HG02798 (cell line): Measurements from ENCODE around the gene OR51D1.

Experiments
- ATAC-seq: cut with Tn5 transposase; IDR thresholded peaks from one replicate; pipeline ENCODE4 v1.9.1; 2021; ENCODE audit warnings: mild to moderate bottlenecking; ENCODE audit not compliant: unreplicated experiment, poor library complexity

The OR51D1 gene, protein sequence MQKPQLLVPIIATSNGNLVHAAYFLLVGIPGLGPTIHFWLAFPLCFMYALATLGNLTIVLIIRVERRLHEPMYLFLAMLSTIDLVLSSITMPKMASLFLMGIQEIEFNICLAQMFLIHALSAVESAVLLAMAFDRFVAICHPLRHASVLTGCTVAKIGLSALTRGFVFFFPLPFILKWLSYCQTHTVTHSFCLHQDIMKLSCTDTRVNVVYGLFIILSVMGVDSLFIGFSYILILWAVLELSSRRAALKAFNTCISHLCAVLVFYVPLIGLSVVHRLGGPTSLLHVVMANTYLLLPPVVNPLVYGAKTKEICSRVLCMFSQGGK

DNA sequence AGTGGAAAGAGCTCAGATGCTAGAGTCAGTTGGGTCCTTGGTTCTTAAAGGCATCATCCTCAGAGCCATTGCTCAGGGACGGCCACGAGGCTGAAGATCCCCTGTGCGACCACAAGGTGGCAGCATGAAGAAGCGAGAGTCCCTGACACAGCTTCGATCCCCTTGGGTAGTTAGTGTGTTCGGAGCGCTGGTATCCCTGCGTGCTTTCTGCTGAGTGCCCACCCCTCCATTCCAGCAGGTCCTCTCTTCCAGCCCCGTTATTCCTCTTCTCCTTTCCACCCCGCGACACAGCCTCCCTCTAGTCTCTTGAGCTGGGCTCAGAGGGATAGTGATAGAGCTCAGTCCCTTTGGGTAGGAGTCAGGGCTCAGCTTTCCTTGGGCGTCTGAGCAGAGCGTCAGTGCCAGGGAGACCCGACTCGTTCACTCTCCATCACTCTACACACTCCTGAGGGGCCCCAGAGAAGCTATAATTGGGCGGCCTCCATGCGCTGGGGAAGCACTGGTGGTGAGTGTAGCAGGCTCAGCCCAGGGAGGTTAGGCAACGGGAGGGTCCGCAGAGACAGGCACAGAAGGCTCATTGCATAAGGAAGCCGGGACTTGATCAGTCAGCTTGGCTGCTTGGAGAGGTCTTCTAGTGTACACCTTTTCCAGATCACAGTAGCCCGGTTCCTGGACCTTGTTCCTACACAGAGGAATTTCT is at the start of gene OR51D1:
Gene OR51D1, plus strand, starts transcription at position 516 of the 700 bp plus-strand sequence. CDS start 2,314 bp downstream, outside the sequence.
- ATAC-seq = peak; percentile 96

DNA sequence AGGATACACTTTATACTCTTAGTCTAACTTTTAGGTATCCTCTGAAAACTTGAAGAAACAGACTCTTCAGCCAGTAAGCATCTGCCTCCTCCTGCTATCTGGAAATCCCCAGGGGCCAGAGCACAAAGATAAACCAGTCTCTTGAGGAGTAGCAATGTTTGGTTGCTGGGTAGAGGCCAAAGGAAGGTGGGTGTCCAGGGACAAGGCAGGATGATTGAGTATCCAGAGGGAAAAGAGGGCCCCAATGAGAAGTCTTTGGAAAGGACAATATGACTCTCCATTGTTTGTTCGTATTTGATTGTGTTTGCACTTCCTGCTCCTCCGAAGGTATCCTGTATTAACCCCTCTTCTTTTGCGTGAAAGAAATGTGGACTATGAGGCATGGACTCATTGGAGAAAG is 48.3 kb upstream of the OR51D1 start:
- ATAC-seq = no peak

DNA sequence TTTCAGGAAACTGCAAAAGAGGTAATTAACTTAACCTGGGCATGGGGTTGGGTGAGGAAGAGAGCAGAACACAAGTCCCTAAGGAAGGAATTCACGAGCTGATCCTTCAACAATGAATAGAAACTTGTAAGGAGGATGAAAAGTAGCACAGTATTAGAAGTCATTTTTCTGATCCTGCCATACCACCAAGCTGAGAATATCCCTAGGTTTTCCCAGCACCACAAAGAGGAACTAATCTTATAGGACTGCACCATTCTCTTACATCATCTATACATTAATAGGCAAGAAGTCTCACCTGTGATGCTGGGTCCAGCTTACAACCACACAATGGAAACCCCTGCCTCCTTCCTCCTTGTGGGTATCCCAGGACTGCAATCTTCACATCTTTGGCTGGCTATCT is 43.5 kb upstream of the OR51D1 start, which contains the start of gene OR52I1:
Gene OR52I1, plus strand, starts transcription at position 301 of the 400 bp plus-strand sequence. Its CDS starts 0 bp downstream, at position 301.
- ATAC-seq = no peak

DNA sequence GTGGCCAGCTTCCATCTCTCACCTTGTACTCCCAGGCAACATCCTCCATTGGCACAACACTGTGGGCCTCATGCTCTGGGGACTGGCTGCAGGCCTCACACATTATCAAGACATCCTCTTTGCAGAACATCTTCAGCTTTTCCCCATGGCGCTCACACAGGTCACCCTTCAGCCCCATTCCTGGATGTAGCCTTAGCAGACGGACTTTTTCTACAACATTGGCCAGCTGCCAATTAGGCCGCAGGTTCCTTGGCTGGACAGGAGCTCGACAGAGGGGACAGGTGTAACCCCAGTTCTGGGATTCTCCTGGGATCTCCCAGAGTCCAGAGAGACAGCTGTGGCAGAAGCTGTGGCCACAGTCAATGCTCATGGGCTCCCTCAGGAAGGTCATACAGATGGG is 32.2 kb upstream of the OR51D1 start:
- ATAC-seq = no peak

DNA sequence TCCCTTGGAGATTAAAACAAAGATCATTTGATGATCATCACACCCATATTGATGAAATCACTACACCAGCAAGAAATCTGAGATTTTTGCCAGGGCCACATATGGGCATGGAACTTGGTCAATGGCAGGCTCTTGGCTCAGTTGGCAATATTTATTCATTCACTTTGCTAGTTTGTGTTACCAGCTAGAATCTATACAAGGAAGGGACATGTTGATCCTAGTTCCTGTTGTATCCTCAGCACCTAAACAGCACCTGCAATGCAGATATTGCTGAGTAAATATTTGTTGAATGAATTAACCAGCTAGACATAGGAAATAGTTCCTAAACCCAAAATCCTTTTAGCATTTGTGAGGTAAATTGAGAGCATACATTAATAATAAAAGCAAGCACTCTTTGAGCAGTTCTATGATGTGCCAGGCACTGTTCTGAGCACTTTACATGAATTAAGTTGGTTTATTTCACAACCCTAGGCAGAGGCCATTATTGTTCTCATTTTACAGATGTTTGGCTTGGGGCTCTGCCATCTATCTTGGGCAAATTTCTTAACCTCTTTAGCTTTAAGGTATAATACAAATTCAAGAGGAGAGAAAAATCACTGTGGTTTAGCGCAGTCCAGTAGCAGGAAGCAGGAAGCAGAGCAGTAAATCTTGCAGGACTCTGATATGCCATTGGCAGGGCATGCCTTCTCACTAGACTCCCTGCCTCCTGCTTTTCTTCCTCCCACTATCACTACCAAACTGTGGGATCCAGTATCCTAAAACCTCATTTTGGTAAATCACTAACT is 30.9 kb upstream of the OR51D1 start:
- no peak for ATAC-seq

DNA sequence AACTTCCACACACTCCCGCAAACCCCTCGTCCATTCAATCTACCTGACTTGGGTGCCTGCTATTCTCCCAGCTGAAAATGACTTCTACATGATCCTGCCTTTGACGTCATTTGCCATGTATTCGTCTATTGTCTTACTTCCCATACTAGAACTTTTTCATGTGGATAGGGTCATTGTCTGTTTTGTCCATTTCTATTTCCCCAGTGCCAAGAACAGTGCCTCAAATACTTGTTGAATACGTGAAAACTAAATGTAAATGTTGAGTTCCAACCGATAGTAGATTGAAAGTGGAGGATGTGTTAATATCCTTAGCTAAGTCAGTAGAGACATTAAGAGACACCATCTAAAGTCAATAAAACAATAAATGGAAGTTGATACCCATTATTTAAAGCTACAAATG is 30.2 kb upstream of the OR51D1 start:
- no peak for ATAC-seq

DNA sequence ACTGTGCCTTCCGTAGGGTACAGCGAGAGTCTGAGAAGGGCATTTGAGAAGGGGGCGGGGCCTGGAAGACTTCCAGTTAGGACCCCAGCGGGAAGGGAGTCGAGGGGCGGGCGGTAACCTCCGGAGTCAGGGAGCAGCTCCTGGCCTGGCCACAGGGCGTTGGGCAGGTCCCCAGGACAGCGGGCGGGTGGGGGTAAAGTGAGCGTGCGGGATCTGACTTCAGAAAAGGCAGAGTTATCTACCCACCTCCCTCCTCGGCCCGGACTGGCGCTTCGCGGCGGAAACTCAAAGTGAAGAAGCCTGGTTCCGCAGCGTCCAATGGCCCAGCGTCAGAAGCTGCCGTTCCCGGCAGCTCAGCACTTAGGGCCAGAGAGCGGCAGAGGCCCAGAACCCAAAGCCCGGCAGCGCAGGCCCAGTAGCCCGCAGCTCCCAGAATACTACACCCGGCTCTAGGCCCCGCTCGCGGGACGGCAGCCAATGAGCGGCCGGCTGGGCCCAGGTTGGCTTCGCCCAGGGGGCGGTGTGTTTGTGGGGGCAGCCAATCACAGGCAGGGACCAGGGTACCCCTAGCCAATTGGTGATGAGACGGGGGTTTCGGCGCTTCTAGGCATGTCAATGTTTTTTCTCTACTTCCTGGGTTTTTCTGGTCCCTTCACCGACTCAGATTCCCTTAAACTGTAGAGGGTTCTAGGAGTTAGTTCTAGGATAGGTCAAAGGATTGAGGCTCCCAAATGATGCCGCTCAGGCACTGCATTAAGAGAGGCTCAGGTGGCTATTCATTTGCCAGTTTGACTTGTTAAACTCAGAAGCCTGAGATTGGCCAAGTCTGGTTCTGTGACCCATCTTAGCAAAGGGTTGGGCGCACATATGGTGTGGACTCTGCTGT is 29.3 kb upstream of the OR51D1 start, which contains the start of gene TRIM68:
Gene TRIM68, minus strand, starts transcription at position 451 of the 886 bp plus-strand sequence. CDS start 2,727 bp downstream, outside the sequence.
- ATAC-seq = peak; percentile 100

DNA sequence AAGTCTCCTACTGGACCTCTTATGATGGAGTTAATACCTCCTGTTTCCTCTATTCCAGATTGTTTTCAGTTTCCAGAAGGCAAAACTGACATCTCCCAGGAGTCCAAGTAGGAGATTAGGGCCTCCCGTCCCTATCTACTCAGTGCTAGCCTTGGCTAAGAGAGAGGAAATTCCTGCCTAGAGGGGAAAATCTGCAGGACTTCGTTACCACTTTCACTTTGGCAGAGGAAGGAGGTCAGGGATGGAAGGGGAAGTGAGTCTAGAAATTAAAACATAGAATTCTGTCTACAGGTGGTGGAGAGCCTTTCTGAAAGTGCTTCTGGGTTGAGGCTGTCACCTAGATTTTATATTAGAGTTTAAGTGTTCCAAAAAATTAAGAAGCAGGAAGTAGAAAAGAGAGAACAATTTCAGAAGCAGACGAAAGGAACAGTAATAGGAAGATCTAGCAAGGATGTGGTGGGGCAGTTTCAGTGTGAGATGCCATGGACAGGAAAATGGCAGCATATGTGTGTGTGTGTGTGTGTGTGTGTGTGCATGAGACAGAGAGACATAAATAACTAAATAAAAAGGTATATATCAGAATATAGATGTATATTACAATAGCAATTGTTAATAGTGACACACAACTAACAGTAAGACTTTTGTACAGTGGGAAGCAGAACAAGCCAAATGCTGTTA is 26.9 kb upstream of the OR51D1 start:
- ATAC-seq = no peak

DNA sequence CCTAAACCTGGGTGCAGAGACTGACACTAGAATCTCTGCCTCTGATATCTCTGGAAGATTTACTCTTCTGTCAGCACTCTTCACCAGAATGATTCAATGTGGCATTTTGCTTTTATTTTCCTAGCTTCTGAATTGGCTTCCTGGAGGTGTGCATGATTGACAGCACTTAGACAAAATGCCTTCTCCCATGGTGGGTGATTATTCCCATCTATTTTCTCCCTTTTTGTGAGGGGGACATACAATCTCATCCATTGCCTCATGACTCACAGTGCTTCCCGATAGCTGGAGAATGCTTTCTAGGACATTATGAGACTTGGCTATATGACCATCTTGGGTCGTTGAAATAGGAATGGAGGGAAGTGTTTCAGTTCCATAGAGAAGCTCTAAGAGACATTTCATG is 25.3 kb upstream of the OR51D1 start:
- ATAC-seq = no peak

DNA sequence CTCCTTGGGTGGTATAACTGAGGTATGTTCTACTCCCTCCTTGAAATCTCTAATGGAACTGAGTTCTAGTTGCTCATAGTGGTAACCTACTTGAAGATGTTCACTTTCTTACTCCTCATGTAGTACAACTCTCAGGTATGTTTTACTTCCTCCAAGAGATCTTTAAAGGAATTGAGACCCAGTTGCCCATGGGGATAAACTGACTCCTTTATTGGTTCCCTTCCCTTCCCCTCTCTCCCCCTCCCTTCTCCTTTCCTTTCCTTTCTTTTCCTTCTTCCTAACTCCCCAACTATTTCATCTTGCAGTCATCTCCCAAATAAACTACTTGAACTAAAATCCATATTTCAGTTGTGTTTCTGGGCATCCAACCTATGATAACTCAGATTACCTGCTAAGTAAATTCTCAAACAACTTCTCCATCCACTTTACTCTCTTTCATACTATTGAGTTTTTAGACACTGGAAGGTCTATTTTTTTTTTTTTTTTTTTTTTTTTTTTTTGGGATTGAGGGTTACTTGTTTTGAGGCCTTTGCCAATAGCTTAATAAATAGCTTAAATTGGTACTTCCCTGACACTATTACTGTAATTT is 21.3 kb upstream of the OR51D1 start:
- ATAC-seq = no peak

DNA sequence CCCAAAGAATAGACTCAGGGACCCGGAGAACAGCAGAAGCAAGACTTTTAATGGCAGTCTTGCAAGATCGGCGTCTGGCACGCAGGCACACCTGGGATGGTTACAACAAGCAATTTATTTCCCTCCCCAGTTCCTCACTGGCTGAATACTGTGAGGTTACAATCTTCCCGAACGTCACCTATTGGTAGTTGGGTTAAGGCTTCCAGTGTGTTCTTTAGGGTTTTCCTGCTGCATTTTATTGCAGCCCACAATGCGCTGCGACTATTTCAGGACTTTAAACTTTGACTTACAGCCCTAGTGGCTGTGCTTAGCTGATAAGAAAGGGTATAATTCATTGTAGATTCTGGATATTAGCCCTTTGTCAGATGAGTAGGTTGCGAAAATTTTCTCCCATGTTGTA is 17.8 kb upstream of the OR51D1 start:
- no peak for ATAC-seq

DNA sequence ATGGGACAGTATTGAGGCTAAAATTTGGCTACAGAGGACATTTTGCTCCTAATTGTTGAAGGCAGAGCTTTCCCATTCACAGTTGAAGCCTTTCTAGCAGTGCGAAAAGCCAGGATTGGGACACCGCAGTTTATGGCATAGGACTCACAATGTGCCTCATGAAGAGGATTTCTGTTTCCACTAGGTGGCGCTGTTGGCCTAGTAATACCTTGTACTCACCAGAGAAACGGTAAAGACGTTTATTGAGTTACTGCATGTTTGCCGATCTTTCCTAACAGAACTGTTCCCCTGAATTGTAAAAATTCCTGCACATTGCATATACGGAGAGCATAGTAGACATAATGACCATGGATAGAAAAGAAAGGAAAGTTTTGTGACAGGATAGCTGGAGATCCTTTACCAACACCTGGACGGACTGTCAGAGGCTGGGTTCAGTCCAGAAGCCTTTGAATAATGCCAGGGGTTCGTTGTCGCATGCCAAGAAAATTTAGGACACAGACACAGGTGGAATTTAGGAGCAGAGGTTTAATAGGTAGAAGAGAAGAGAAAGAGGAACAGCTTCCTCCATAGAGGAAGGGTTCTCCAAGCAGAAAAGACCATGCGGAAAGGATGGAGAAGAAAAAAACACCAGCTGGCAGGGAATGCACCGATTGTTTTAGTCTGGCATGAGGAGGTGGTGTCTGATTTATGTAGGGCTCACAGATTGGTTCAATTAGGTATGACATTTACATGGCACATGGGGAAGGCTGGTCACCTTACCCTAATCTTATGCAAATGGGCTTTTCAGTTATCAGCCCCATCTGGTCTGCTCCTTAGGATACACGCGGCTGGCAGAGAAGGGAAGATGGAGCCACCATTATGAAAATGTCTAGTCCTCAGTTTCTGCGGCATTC is 10.8 kb upstream of the OR51D1 start:
- ATAC-seq = peak; percentile 71

DNA sequence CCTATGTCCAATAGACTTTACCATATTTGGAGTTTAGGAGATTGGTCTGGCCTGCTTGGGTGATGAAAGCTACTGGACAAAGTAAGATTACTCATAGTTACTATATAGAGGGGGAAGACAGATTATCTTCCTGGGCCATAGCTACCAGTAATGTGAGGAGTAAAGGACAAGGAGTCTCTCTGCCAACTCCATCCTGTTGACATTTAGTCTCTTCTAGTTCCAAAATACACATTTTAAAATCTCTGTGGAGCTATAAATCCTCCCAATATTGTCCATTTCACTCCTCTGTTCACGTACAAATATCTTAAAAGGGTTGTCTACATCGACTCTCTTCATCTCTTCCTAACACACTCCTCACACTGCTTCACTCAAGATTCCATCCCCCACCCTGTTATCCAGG is 1.1 kb upstream of the OR51D1 start:
- no peak for ATAC-seq

DNA sequence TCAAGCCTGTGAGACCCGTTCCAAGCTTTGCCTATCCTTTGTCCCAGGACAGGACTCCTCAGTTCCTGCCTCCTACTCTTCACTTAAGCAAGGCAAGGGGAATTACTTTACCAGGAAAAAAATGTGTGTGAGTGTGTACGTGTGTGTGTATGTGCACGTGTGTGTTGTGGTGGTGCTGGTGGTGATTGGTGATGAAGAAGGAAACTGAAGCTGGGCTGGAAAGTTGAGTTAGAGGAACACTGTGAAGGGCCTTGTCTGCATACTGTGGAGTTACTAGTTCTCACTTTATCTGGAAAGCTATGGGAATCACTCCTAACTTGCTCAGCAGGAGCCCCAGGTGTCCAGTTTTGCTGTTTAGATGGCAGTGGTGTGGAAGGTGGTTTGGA is 378 bp downstream of the OR51D1 start:
- ATAC-seq = no peak

DNA sequence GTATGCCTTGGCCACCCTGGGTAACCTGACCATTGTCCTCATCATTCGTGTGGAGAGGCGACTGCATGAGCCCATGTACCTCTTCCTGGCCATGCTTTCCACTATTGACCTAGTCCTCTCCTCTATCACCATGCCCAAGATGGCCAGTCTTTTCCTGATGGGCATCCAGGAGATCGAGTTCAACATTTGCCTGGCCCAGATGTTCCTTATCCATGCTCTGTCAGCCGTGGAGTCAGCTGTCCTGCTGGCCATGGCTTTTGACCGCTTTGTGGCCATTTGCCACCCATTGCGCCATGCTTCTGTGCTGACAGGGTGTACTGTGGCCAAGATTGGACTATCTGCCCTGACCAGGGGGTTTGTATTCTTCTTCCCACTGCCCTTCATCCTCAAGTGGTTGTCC is 2.7 kb downstream of the OR51D1 start:
- ATAC-seq = no peak

DNA sequence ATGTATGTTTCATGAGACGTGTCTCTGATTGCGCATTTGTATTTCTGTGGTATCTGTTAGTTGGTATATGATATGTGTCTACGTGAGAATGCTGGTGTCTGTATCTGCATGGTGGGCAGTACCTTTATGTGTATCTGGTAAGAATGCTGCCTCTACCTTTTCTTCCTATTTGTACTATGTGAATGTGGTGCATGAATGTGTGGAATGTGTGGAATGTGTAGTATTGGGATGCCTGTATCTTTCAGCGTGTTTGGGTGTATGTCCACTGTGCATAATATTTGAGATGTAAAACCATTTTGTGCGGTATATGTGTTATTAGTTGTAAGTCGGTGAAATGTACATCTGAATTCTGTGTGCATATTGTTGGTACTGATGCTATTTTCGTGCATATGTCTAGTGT is 4.2 kb downstream of the OR51D1 start:
- no peak for ATAC-seq

DNA sequence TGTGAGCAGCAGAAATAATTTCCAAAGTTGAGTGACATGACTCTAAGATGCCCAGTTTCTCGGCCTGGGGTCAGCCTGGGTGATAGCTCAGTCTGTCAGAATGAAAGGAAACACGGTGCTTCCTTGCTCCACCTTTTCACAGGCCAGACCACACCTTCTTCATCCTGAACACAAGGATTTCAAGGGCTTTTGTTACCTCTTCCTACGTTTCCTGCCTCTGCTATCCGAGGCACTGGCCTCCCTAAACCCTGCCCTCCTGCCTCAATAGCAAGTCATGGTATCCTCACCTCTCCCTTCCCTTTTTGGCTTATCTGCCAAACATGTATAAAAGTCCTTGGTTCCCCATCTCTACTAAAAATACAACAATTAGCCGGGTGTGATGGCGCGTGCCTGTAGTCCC is 4.8 kb downstream of the OR51D1 start:
- ATAC-seq = no peak

DNA sequence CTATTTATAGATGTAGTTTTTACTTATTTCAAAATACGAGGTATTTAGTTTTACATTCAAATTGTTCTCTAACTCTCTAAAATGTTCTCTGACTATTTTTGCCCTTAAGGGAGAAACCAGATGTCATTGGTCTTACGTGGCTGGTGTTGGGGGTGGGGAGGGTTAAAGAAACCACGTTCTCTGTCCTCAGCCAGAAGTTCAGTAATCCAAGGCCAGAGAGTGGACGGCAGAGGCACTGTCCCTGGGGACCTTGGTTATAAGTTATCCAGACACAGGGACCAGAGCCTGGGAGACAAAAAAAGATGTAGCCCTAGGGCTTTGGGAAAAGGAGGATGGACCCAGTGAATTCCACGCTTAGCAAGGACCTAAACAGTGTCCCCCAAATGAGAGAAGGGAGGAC is 5.8 kb downstream of the OR51D1 start:
- no peak for ATAC-seq
